HG02623 (cell line): ENCODE measurements around the gene PWWP2B.

Experiments
- ATAC-seq: cut with Tn5 transposase; IDR thresholded peaks from one replicate; pipeline ENCODE4 v1.9.1; 2021; ENCODE audit warnings: moderate library complexity; ENCODE audit not compliant: unreplicated experiment

Gene PWWP2B

DNA sequence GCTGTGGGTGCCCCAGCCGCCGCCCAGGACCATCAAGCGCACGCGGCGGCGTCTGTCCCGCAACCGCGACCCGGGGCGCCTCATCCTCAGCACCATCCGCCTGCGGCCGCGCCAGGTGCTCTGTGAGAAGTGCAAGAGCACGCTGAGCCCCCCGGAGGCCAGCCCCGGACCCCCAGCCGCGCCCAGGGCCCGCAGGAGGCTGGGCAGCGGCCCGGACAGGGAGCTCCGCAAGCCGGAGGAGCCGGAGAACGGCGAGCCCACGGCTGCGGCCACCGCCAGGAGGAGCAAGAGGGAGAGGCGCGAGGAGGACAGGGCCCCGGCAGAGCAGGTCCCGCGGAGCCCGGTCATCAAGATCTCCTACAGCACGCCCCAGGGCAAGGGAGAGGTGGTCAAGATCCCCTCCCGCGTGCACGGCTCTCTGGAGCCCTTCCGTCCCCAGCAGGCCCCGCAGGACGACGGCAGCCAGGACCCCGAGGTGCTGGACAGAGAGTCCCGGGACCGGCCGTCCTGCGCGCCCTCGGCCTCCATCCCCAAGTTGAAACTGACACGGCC is 8.0 kb downstream of the PWWP2B start:
- no peak for ATAC-seq

DNA sequence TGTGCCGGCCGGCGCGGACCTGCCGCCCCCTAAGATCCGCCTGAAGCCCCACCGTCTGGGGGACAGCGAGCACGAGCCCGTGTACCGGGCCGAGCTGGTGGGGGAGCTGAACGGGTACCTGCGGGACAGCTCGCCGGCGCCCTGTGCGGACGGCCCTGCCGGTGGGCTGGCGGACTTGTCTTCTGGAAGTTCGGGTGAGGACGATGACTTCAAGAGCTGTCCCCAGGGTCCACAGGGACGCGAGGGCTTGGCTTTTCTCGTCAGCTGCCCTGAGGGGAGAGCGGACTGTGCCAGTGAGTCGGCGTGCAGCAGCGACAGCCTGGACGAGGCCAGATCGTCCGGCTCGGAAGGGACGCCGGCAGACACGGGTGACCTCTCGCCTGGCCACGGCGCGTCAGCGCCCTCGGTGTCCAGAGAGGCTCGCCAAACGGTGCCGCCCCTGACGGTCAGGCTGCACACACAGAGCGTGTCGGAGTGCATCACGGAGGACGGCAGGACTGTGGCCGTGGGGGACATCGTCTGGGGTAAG is 8.5 kb downstream of the PWWP2B start:
- no peak for ATAC-seq

DNA sequence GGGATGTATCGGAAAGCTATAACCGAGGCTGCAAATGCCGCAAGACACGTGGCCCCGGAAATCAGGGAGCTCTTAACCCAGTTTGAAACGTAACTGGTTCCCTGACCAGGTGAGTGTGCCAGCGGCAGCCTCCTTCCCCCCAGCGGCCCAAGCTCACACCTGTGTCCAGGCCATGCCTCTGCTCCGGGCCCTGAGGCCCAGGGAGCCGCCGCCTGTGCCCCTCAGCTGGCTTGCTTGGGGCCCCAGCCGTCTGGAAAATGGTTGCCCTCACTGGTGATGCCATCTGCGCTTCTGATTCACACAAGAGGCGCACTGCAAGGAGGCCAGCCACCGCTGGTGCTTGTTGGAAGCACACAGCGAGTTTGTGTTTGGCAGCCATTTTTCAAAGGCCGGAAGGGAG is 9.2 kb downstream of the PWWP2B start:
- no peak for ATAC-seq

DNA sequence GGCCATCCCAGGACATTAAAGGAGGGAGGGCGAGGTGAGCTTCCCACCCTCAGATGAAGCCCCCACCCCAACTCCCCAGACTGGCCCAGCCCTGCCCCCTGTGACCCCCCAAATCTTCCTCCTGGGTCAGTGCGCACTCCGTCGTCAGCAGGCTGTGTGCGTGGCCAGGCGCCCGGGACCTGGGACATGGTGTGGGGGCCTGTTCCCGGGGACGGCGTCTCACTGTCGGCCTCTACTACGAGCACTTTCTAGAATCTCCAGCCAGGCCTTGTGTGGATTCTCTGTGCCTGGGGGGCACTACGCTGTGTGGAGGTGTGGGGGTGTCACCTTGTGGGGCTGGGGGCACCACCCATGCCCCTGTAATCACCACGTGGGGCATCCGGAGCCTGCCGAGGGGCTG is 9.8 kb downstream of the PWWP2B start:
- no peak for ATAC-seq

DNA sequence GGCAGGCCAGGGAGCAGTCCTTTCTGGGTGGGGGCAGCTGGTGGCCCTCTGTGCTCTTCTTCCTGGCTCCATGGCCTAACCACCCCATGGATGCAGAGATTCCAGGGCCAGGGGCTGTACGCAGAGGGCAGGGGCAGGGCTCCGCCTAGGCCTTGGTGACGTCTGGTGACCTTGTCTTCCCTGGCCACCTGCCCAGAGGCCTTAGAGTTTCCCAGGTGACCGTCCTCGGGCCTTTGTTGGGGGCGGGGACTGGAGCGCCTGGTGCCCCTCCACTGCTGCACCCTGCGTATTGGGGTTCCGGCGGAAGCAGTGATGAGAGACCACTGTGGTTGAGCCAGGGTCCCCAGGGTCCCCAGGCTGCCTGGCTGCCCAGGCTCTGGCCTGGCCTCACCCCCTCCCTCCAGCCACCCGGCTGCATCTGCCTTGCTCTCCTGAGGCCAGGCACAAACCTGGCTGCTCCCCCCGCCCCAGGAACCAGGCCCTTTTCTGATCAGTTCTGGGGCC is 10.3 kb downstream of the PWWP2B start:
- no peak for ATAC-seq

DNA sequence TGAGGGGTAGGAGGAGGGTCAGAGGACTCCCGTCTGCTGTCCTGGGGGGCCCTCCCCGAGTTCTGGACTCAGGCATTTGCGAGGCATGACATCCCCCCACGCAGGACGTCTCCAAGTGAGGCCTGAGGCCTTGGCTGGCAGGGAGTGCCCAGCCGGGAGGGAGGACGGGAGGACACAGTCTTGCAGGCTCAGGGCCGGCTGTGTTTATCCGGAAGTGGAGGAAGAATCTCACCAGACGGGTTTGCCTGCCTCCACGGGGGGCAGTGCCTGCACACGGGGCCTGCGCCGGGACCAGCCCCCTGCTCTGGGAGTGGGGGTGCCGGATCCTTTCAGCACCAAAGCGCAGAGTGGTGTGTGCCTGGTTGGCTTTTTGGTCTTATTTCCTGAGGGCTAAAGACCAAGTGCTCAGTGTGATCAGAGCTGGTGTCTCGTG is 10.9 kb downstream of the PWWP2B start:
- ATAC-seq, result no peak

DNA sequence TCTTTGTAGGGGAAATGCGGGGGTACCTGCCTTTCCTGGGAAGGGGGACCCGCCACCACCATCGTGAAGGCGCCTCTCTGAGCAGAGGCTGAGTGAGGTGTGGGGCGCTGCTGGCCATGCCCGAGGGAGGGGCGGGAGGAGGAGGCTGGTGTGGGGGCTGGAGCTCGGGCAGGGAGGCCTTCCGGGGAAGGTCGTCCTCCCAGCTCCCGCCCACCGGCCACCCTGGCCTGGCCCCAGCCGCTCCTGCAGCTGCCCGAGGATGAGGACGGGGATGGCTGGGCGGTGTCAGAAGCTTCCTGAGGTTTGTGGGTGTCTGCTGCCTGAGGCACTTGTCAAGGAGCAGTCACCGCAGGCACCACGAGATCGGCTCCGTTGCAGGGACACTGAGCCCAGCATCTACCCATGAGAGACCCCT is 11.4 kb downstream of the PWWP2B start:
- ATAC-seq, result no peak

DNA sequence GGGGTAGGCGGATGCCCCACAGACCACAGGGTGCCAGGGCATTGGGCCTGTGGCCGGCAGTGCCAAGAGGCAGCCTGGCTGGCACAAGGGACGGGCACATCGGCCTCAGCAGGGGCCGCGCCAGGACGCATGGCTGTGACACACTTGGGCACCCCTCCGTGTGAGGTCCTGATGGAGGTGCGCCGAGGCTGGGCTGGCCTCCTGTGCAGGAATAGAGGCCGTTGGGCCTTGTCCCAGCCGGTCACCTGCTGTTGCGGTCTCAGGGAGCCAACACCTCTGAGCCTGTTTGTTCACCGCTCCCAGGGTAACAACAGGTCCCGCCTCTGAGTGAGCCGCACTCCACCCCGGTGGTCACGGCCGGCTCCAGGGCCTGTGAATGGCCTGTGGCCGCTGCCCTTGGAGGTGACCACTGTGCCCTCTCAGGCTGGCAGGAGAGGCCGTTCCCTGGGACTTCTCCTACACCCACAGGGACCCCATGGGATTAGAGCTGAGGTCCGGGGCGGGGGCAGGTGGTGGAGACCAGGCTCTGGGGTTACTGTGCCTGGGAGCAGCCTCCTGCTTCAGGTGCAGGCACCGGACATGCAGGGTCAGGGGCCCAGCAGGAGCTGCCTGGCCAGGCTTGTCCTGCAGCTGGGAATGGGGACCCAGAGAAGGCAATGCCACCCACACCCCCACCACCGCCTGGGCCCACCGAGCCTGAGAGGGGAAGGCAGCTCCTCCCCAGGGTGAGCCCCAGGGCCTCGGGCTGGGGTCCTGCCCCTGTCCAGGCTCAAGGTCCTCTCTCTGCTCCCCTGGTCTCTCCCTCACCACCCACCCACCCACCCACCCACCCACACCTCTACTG is 12.0 kb downstream of the PWWP2B start:
- ATAC-seq, result no peak

DNA sequence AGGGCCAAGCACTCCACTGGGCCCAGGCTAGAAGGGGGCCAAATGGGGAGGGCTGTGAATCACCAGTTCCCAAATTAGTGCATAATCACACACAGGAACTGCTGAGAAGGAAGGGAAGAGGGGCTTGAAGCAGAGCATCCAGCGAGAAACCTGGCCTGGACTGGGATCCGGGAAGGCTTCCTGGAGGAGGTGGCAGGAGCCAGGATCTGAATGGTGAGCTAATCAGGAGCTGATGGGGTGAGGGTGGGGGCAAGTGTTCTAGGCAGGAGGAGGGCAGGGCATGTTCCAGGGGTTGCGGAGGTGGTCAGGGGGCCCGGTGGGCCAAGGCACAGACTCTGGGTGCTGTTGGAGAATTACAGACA is 12.6 kb downstream of the PWWP2B start:
- no peak for ATAC-seq

DNA sequence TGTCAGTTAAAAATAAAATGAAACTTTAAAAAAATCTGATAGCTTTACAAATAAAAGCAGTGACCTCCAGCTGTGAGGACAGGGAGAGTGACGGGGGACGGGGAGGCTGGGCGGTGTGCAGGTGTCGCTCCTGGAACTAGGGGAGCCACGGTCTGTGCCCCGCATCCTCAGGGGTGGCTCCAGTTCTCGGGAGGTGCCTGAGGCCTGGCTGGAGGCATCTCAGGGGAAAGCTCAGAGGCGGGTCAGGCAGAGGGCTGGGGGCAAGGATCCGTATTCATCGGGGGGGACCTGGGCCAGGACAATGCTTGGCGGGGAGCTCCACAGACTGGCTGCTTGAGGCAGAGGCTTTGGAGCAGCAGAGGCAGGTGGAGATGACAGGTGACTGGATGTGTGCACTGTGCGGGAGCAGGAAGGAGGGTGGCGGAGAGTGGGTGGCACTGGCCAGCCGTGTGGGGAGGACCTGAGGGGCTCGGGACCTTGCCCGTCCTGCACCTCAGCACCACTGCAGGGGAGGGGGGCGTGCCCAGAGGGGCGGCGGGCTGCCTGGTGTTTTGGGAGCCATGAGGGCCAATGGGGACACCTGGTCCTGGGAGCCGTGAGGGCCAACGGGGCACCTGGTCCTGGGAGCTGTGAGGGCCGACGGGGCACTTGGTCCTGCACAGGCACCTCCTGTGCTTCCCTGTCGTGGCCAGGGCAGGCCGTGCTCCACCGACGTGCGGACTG is 13.2 kb downstream of the PWWP2B start:
- ATAC-seq, result no peak

DNA sequence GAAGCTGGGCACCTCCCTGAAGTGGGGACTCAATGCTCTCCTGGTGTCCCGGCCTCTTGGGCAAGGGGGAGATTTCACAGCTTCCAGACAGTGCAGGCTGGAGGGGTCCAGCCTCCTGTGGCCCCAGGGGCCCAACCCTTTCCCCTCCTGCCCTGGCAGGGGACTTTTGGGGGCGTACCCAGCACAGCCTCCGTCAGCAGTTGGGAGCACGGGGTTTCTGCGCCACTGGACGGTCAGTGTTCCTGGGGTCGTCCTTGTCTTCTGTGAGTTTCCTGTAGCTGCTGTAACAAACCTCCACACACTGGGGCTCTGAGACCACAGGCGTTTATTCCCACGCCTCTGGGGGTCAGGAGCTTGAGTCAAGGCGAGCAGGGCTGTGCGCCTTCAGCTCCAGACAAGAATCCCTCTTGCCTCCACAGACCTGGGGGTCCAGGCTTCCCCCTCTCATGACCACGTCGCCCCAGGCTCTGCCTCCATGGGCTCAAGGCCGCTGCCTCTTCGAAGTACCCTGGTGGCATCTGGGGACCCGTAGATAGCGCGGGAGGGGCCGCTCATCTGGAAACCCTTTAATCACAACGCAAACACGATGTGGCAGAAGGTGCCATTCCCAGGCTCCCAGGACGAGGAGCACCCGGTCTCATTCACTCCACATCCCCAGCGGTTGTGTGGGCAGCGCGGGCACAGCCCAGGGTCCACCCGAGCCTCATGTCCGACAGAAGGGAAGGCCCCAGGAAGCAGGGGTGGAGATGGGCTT is 14.0 kb downstream of the PWWP2B start:
- ATAC-seq, result no peak

DNA sequence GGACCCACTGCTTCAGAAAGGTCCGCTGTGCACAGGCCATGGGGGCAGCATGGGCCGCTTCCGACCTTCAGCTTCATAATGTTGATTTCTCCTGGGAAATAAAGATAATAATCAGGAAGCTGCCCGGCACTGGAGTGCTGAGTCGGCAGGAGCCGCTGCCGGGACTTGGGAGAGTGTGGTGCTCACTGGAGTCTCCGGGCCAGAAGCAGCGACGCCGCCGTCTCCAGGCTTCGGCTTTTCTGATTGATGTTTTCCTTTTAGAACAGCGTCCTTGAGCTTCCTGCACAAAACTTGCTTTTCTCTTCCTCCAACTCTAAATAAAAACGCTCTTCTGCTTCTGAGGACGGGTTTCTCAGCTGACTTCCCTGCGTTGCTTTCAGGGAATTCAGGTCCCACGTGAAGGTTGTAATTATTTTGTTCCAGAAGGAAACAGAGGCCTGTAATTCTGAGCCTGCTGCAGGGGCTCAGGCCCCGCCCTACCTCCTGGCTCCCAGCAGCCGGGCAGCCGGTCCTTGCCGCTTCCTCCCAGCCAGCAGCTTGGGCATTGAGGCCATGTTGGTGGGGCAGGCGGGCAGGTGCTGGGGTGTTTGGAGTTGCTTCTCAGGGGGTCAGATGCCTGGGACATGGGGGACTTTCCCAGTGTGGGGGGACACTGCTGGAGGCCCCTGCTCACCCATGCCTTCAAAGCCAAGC is 14.7 kb downstream of the PWWP2B start:
- no peak for ATAC-seq

DNA sequence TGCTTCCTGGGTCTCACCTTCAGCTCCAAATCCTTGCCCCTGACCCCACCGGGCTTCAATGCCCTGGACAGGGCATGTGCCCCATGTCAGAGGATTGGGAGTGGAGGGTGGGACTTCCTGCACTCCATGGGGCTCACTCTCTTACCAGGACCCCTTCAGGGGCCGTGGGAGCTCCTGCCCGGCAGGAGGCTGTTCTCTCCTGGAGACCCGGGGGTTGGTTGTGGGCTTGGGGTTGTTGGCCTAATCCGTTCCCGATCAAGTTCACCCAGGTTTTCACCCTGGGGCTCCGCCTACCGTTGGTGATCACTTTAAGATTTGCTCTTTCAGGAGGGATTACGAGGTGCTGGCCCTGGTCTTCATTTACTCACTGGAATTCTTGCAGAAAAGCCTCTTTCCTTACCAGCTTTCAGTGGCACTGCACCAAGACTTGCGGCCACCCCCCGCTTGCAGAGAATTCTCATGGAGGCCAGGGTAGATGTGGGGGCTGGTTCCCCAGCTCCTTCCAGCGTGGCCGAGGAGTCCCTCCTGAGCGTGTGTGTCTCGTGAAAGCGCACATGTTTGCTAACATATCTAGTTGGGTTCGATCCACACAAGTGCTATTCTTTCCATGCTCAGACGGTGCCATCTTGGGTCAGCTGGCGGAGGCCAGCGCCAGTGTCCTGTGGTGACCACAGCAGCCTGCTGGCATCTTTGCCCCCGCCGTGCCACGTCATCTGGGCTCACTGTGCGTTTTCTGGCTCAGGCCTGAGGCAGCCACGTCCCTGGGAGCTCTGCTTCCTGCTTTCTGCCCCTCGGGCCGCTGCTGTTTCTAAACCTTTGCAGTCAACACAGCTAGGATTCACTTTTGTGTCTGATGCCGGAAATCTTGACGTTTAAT is 15.6 kb downstream of the PWWP2B start:
- ATAC-seq, result no peak

DNA sequence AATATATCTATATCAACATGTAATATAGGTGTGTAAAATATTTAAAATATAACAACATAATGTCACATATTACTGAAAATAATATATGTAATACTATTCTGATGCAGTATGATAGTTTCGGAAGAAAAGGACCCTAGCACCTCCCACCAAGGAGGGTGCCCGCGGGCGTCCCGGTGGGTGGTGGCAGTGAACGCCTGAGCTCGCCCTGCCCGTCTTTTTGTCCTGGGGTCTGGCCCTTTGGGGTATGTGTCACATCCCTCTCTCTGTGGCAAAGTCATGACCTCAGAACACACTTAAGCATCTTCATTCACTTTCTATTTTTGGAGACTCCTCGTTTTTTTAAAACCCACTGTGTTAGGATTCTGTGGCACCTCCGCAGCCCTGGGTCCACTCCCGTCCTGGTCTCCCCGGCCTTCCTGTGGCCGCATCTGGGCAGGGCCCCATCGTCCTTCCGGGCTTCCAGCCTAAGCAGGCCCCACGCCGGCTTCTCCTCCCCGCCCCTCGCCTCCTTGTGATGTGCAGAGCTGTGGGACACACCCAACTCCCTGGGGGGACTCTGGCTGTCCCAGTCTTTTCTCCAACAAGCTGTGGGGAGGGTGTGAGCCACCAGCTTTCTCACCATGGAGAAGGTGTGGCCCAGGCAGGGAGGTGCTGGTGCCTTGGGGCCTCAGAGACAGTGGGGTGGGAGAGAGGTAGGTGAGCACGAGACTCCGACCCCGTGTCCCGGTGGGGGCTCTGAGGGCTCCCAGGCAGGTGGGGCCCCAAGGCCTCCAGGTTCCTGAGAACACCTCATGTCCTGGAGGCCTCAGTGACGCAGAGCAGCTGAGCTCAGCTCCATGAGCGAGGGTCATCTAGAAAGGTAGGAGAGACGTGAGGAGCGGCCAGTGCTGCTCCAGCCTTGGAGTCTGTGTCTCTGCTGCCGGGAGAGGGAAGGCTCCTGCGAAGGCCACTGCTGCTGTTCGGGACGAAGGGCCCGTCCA is 16.5 kb downstream of the PWWP2B start:
- ATAC-seq, result no peak

DNA sequence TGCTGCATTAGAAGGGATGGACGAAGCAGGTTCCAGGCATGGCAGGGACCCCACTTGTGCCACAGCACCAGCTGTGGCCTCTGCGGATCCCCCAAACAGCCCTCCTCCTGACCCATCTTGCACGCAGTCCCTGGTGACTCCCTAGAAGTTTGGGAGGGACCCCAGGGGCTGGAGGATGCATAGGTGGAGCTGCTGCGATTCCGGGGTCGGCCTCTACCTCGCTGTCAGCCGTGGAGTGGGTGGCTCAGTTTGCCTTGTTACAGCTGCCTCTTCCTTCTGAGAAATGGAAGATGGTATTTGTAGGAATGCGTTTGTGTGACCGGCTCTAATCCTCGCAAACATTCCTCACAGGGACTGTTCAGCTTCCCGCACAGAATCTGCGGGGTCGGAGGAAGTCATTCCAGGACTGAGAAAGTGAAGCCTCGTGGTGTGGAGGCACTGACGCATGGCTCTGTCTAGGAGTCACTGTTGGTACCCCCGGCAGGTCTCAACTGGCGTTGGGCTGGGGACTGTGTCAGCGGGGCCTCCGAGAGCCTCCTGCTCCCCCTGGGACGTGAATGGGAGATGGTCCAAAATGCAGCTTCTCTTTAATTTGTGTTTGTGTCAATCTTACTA is 17.5 kb downstream of the PWWP2B start:
- ATAC-seq, result no peak

DNA sequence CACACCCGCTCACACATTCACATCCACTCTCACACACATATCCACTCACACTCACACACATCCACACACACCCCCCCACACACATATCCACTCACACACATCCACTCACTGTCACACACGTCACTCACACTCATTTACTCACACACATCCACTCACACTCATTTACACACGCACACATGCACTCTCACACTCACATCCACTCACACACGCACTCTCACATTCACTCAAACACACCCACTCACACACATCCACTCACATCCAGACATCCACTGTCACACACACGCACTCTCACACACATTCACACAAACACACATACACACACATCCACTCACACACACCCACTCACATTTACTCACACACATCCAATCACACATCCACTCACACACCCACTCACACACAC is 18.3 kb downstream of the PWWP2B start:
- ATAC-seq, result no peak

DNA sequence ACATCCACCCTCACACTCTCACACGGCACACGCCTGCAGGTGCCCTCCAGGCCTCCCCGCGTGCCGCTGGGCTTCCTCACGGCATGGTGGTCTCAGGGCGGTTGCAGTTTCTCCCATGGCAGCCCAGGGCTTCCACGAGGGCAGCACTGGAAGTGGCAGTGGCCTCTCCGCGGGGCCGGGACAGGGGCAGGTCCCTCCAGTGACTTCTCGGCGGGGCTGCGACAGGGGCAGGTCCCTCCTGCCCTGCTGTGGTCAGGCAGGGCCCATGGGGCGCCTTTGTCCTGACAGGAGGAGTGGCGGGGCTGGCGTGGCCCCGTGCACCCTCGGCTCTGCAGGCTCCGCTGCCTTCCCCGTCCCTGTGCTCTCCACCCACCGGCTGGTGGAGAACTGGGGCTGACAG is 19.0 kb downstream of the PWWP2B start:
- ATAC-seq, result no peak
